Activated naive CD8-positive, alpha-beta T cell treated with anti-CD3 and anti-CD28 coated beads, Interleukin-2, amount 50 U/mL, for 24 hours (primary cell): ENCODE results near the gene SPAG16.
"Not testable (repeated sequence)": the region's sequence is repeated elsewhere in the genome, so short reads cannot be mapped to it uniquely, and the experiment has no call there.

Experiments used
- ATAC-seq: fragments of 150-1000 bp; cut with Tn5 transposase; one replicate; pipeline ENCODE4 v1.10.0; 2021
- DNase-seq: peaks from one replicate; pipeline ENCODE4 v3.0.0; 2021
- H3K27ac Mint-ChIP-seq: one replicate; pipeline ENCODE4 v1.8.0; 2021; ENCODE audit warnings: mild to moderate bottlenecking, mixed read lengths
- H3K27me3 Mint-ChIP-seq: one replicate; pipeline ENCODE4 v1.8.0; 2021; ENCODE audit warnings: mixed read lengths
- H3K36me3 Mint-ChIP-seq: one replicate; pipeline ENCODE4 v1.8.0; 2021; ENCODE audit warnings: low read depth, mixed read lengths
- H3K4me1 Mint-ChIP-seq: one replicate; pipeline ENCODE4 v1.8.0; 2021; ENCODE audit warnings: mixed read lengths
- H3K4me3 Mint-ChIP-seq: one replicate; pipeline ENCODE4 v1.8.0; 2021; ENCODE audit warnings: mild to moderate bottlenecking, moderate library complexity, mixed read lengths
- H3K9me3 Mint-ChIP-seq: one replicate; pipeline ENCODE4 v1.8.0; 2021; ENCODE audit warnings: mixed read lengths

The SPAG16 gene

GRCh38 chr2:213627835-213628460, 343.7 kb downstream of the SPAG16 start:
- Mint-ChIP-seq H3K9me3 (peaks cover 13% of the 10 kb centered on the region), H3K36me3 (no peaks in the 10 kb centered on the region), H3K27me3 (no peaks in the 10 kb centered on the region), H3K4me1 (no peaks in the 10 kb centered on the region), H3K27ac (no peak overlapping the region), H3K4me3 (no peak overlapping the region)
- ATAC-seq (no peak), DNase-seq (no peak)

- DNase-seq (no peak), ATAC-seq (no peak)
- H3K9me3 Mint-ChIP-seq: peaks cover 13% of the 10 kb centered on the region
- H3K4me3 Mint-ChIP-seq: no peak overlapping the region
- no peaks in the 10 kb centered on the region for H3K36me3 Mint-ChIP-seq
- no peak overlapping the region for H3K27ac Mint-ChIP-seq
- no peaks in the 10 kb centered on the region for H3K27me3 Mint-ChIP-seq
- H3K4me1 Mint-ChIP-seq: no peaks in the 10 kb centered on the region
These were observed 356.6 kb downstream of the SPAG16 start for GRCh38 chr2:213640738-213641425.

- DNase-seq (no peak), ATAC-seq (no peak)
- Mint-ChIP-seq H3K4me1 (no peaks in the 10 kb centered on the region), H3K27ac (no peak overlapping the region), H3K4me3 (no peak overlapping the region), H3K27me3 (no peaks in the 10 kb centered on the region), H3K9me3 (no peaks in the 10 kb centered on the region), H3K36me3 (no peaks in the 10 kb centered on the region)
These were observed 360.7 kb downstream of the SPAG16 start for GRCh38 chr2:213644926-213645325.

- no peak overlapping the region for H3K4me3 Mint-ChIP-seq
- H3K4me1 Mint-ChIP-seq: no peaks in the 10 kb centered on the region
- DNase-seq (no peak), ATAC-seq (no peak)
- no peak overlapping the region for H3K27ac Mint-ChIP-seq
- no peaks in the 10 kb centered on the region for H3K36me3 Mint-ChIP-seq
- no peaks in the 10 kb centered on the region for H3K9me3 Mint-ChIP-seq
- no peaks in the 10 kb centered on the region for H3K27me3 Mint-ChIP-seq
These were observed 364.9 kb downstream of the SPAG16 start for GRCh38 chr2:213649176-213649575.

- H3K27ac Mint-ChIP-seq: no peak overlapping the region
- H3K9me3 Mint-ChIP-seq: peaks cover 8% of the 10 kb centered on the region
- H3K36me3 Mint-ChIP-seq: no peaks in the 10 kb centered on the region
- no peaks in the 10 kb centered on the region for H3K27me3 Mint-ChIP-seq
- no peak overlapping the region for H3K4me3 Mint-ChIP-seq
- H3K4me1 Mint-ChIP-seq: no peaks in the 10 kb centered on the region
- ATAC-seq: no peak
- DNase-seq: no peak
These were observed 380.6 kb downstream of the SPAG16 start for GRCh38 chr2:213664817-213665216.

GRCh38 chr2:213669657-213670056, 385.4 kb downstream of the SPAG16 start:
- Mint-ChIP-seq H3K27ac (no peak overlapping the region), H3K4me1 (no peaks in the 10 kb centered on the region), H3K36me3 (no peaks in the 10 kb centered on the region), H3K27me3 (no peaks in the 10 kb centered on the region), H3K9me3 (peaks cover 20% of the 10 kb centered on the region), H3K4me3 (no peak overlapping the region)
- DNase-seq (no peak), ATAC-seq (no peak)

- H3K4me3 Mint-ChIP-seq: no peak overlapping the region
- no peaks in the 10 kb centered on the region for H3K4me1 Mint-ChIP-seq
- ATAC-seq (no peak), DNase-seq (no peak)
- H3K27ac Mint-ChIP-seq: no peak overlapping the region
- H3K27me3 Mint-ChIP-seq: no peaks in the 10 kb centered on the region
- H3K36me3 Mint-ChIP-seq: no peaks in the 10 kb centered on the region
- H3K9me3 Mint-ChIP-seq: peaks cover 6% of the 10 kb centered on the region
These were observed 394.4 kb downstream of the SPAG16 start for GRCh38 chr2:213678437-213679218.

- DNase-seq: no peak
- no peak overlapping the region for H3K4me3 Mint-ChIP-seq
- no peak for ATAC-seq
- no peaks in the 10 kb centered on the region for H3K4me1 Mint-ChIP-seq
- H3K36me3 Mint-ChIP-seq: no peaks in the 10 kb centered on the region
- H3K9me3 Mint-ChIP-seq: peaks cover 6% of the 10 kb centered on the region
- no peak overlapping the region for H3K27ac Mint-ChIP-seq
- no peaks in the 10 kb centered on the region for H3K27me3 Mint-ChIP-seq
These were observed 395.6 kb downstream of the SPAG16 start for GRCh38 chr2:213679894-213680293.

- Mint-ChIP-seq H3K4me1 (no peaks in the 10 kb centered on the region), H3K36me3 (no peaks in the 10 kb centered on the region), H3K9me3 (peaks cover 6% of the 10 kb centered on the region), H3K27me3 (no peaks in the 10 kb centered on the region), H3K4me3 (no peak overlapping the region), H3K27ac (no peak overlapping the region)
- DNase-seq: no peak
- ATAC-seq: no peak
These were observed 398.0 kb downstream of the SPAG16 start for GRCh38 chr2:213682276-213682675.

GRCh38 chr2:213688133-213688532, 403.9 kb downstream of the SPAG16 start:
- ATAC-seq: no peak
- no peak overlapping the region for H3K4me3 Mint-ChIP-seq
- H3K36me3 Mint-ChIP-seq: no peaks in the 10 kb centered on the region
- H3K4me1 Mint-ChIP-seq: no peaks in the 10 kb centered on the region
- no peaks in the 10 kb centered on the region for H3K9me3 Mint-ChIP-seq
- H3K27me3 Mint-ChIP-seq: no peaks in the 10 kb centered on the region
- no peak overlapping the region for H3K27ac Mint-ChIP-seq
- no peak for DNase-seq

- not testable (repeated sequence) for H3K27ac Mint-ChIP-seq, H3K27me3 Mint-ChIP-seq, H3K9me3 Mint-ChIP-seq, H3K4me3 Mint-ChIP-seq, H3K36me3 Mint-ChIP-seq, ATAC-seq, H3K4me1 Mint-ChIP-seq, DNase-seq
These were observed 404.6 kb downstream of the SPAG16 start for GRCh38 chr2:213688825-213689224.

- no peaks in the 10 kb centered on the region for H3K27me3 Mint-ChIP-seq
- no peak overlapping the region for H3K4me3 Mint-ChIP-seq
- DNase-seq (no peak), ATAC-seq (no peak)
- no peaks in the 10 kb centered on the region for H3K9me3 Mint-ChIP-seq
- H3K4me1 Mint-ChIP-seq: no peaks in the 10 kb centered on the region
- no peaks in the 10 kb centered on the region for H3K36me3 Mint-ChIP-seq
- no peak overlapping the region for H3K27ac Mint-ChIP-seq
These were observed 405.3 kb downstream of the SPAG16 start for GRCh38 chr2:213689585-213689984.

- no peaks in the 10 kb centered on the region for H3K27me3 Mint-ChIP-seq
- H3K27ac Mint-ChIP-seq: no peak overlapping the region
- H3K9me3 Mint-ChIP-seq: no peaks in the 10 kb centered on the region
- no peak for DNase-seq
- no peaks in the 10 kb centered on the region for H3K36me3 Mint-ChIP-seq
- H3K4me3 Mint-ChIP-seq: no peak overlapping the region
- H3K4me1 Mint-ChIP-seq: no peaks in the 10 kb centered on the region
- ATAC-seq: no peak
These were observed 407.1 kb downstream of the SPAG16 start for GRCh38 chr2:213691351-213691750.

GRCh38 chr2:213696442-213696841, 412.2 kb downstream of the SPAG16 start:
- no peak for ATAC-seq
- no peak overlapping the region for H3K27ac Mint-ChIP-seq
- H3K9me3 Mint-ChIP-seq: no peaks in the 10 kb centered on the region
- DNase-seq: no peak
- H3K4me3 Mint-ChIP-seq: no peak overlapping the region
- no peaks in the 10 kb centered on the region for H3K4me1 Mint-ChIP-seq
- H3K36me3 Mint-ChIP-seq: no peaks in the 10 kb centered on the region
- H3K27me3 Mint-ChIP-seq: no peaks in the 10 kb centered on the region

GRCh38 chr2:213701365-213701764, 417.1 kb downstream of the SPAG16 start:
- H3K9me3 Mint-ChIP-seq, ATAC-seq, DNase-seq, H3K4me1 Mint-ChIP-seq, H3K4me3 Mint-ChIP-seq, H3K27ac Mint-ChIP-seq, H3K36me3 Mint-ChIP-seq, H3K27me3 Mint-ChIP-seq: not testable (repeated sequence)
